Measurements from ENCODE around the gene CATSPERE.

CATSPERE gene

GRCh38 chr1:244436336-244437085 lies 24.6 kb upstream of the CATSPERE start:
- DNase-seq (ENCODE audit: extremely low spot score): no peak
- POLR2A ChIA-PET: no interaction called here
- TF ChIP-seq PKNOX1 (IDR thresholded peaks at IDR 0.05): no peak
- no peak for TF ChIP-seq FOXM1 (IDR thresholded peaks at IDR 0.05; ENCODE audit: borderline replicate concordance)
- TF ChIP-seq FOXK2 (IDR thresholded peaks at IDR 0.05): no peak
- no peak for TF ChIP-seq HDGF (IDR thresholded peaks at IDR 0.05; ENCODE audit: borderline replicate concordance)
- TF ChIP-seq ELF4 (IDR thresholded peaks at IDR 0.05): no peak
- no peak for TF ChIP-seq SP1 (IDR thresholded peaks at IDR 0.05)
- TF ChIP-seq TARDBP (IDR thresholded peaks at IDR 0.05): no peak
- no peak for TF ChIP-seq LEF1 (IDR thresholded peaks at IDR 0.05; ENCODE audit: borderline replicate concordance)
- no peak for TF ChIP-seq ARNT (IDR thresholded peaks at IDR 0.05)
- no peak for TF ChIP-seq SUZ12 (IDR thresholded peaks at IDR 0.05)
- CTCF ChIA-PET: no interaction called here

DNA sequence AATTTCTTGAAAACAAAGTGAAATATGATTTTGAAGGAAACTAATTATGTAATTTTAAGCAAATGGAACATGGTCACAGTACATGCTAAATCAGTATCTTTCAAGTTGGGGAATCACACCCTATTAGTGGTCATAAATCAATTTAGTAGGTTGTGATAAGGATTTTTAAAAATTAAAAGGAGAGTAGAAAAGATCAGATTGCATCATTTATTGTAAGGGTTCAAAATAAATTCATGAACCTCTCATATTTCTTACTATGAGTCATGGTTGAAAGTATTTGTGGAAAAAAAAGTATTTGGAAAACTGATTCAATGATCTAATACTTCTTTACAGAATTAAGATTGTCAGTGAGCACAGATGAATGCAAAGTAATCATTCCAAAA lies 24.0 kb upstream of the CATSPERE start:
- POLR2A ChIA-PET: no interaction called here
- no peak for DNase-seq (ENCODE audit: extremely low spot score)
- no peak for TF ChIP-seq ARNT (IDR thresholded peaks at IDR 0.05)
- TF ChIP-seq BHLHE40 (IDR thresholded peaks at IDR 0.05; ENCODE audit: borderline replicate concordance): no peak
- no peak for TF ChIP-seq SP1 (IDR thresholded peaks at IDR 0.05)
- no peak for TF ChIP-seq ELF4 (IDR thresholded peaks at IDR 0.05)
- TF ChIP-seq ZNF384 (IDR thresholded peaks at IDR 0.05): no peak
- CTCF ChIA-PET: no interaction called here

DNA sequence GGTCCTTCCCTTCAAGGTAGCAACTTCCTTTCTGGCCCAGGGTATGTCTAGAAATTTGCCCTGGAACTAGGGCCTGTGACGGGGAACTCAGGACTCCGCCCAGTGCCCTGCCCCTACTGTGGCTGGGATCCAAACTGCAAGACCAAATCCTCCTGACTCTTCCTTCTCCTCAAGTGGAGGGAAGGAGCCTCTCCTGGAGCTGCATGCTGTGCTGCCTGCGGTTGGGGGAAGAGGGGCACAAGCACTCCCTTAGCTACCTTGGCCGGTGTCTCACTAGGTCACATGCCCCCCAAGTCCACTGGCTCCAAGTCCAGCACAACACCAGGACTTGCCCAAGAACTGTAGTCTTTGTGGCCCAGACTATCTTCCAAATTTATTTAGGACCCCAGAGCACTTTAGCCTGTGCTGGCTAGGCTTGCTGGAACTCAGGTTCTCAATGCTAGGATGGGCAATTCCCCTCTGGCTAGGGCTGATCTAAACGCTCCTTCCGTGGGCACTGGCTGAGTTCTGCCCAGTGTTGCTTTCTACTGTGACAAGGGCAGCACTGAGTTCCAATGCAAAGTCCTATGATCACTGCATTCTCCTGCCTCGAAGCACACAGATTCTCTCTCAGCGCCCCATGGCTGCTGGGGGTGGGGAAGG lies 21.6 kb upstream of the CATSPERE start:
- no peak for TF ChIP-seq FOXK2 (IDR thresholded peaks at IDR 0.05)
- ChIA-PET POLR2A (interaction anchor here (1.3 kb wide), 1 partner anchor 10 kb away, joined by 4 read pairs; no protein-coding TSS in a partner anchor), CTCF (no interaction called here)
- no peak for DNase-seq (ENCODE audit: extremely low spot score)

DNA sequence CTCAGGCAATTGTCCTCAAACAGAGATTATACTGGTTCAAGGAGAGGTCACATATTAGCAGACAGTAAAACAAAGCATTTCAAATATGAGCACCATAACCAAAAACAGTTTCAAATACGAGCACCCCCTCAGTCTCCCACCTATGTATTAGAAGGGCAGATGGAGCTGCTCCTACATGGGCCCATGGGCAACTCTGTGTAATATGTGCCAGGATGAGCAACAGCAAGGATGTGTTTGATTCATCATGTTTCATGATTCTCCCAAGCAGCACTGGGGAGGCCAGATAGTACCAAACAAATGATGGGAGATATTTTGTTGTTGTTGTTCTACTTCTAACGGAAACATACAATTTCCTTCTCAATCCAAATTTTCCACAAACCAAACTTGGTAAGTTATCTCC lies 18.2 kb upstream of the CATSPERE start:
- ChIA-PET CTCF (no interaction called here), POLR2A (interaction anchor here (1.8 kb wide), 1 partner anchor 8 kb away, joined by 5 read pairs; the partner anchor contains the start of gene ADSS2)
- TF ChIP-seq SUZ12 (IDR thresholded peaks at IDR 0.05) (no peak), HDGF (IDR thresholded peaks at IDR 0.05; ENCODE audit: borderline replicate concordance) (no peak), FOXK2 (IDR thresholded peaks at IDR 0.05) (no peak), SP1 (IDR thresholded peaks at IDR 0.05) (no peak)
- DNase-seq (ENCODE audit: extremely low spot score): no peak

DNA sequence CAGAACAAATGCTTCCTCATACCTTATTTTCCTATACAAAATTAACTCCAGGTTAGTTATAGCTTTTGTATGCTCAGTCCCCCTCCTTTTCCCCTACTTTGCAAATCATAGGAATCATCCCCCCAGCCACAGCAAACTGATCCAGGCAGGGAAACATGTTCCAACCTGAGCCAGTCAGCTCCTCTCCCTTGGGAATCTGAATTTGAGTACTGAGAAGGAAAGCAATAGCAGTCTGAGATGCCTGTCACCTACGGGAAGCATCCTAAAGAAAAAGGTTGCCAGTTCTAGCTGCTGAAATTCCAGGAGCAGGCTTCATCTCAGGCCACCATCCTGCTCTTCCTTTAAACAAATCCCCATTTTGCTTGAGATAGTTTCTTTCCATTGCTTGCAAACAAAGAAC lies 16.2 kb upstream of the CATSPERE start:
- ChIA-PET CTCF (interaction anchor here (0.6 to 0.7 kb wide), 2 partner anchors 16 to 404 kb away, joined by 3 to 5 read pairs; partner anchors contain the start of gene CATSPERE), POLR2A (interaction anchor here (0.7 kb wide), 1 partner anchor 17 kb away, joined by 3 read pairs; the partner anchor contains the start of gene CATSPERE)
- no peak for TF ChIP-seq ZNF384 (IDR thresholded peaks at IDR 0.05)
- TF ChIP-seq SP1 (IDR thresholded peaks at IDR 0.05): no peak
- TF ChIP-seq ELF4 (IDR thresholded peaks at IDR 0.05): no peak
- no peak for TF ChIP-seq FOXK2 (IDR thresholded peaks at IDR 0.05)
- no peak for TF ChIP-seq FOXA1 (IDR thresholded peaks at IDR 0.05)
- TF ChIP-seq SUZ12 (IDR thresholded peaks at IDR 0.05): no peak
- TF ChIP-seq L3MBTL2 (conservative IDR thresholded peaks at IDR 0.05): no peak
- TF ChIP-seq PKNOX1 (IDR thresholded peaks at IDR 0.05): no peak
- TF ChIP-seq ARNT (IDR thresholded peaks at IDR 0.05): no peak
- TF ChIP-seq FOXM1 (IDR thresholded peaks at IDR 0.05; ENCODE audit: borderline replicate concordance): no peak
- no peak for TF ChIP-seq LEF1 (IDR thresholded peaks at IDR 0.05; ENCODE audit: borderline replicate concordance)
- TF ChIP-seq NFRKB (IDR thresholded peaks at IDR 0.05): no peak
- no peak for TF ChIP-seq CTBP1 (IDR thresholded peaks at IDR 0.05; ENCODE audit: borderline replicate concordance)
- no peak for DNase-seq (ENCODE audit: extremely low spot score)

DNA sequence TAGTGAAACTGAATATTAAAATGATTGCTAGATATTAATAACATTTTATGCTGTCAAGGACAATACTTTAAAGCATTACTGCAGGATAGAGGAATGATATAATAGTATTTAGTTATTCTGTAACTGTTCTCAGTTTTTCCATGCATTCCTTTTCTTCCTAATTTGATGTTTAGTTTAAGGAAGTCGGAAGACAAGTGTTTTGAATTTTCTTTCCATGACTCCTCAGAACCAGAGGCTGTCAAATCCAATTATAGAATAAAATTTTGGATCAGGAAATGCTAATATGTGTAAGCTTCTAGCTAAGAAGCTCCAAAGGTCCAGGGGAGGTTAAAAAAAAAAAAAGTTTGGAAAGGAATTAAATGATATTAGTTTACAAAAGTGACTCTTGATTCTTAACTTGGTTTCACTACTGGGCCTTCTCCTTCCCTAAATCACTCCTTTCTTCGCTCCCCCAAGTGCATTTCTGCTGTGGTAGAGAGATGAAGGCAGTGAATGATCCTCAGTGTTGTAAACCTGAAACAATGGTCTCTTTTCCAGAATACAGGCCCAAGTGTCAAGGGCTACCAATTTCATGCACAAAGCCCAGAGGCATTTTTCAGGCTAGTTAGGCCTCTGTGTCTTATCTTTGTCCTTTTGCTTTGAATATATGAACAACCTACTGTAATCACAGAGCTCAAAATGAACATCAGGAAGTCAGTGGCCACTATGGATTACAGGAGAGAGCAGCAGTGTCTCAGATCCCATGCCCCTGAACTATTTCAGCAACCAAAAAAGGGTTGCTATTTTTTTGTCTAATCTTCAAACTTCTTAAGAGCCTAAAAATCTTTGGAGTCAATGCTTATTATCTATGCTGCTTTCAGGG lies 15.5 kb upstream of the CATSPERE start:
- POLR2A ChIA-PET: interaction anchor here (0.6 to 2.2 kb wide), 2 partner anchors 16 to 24 kb away, joined by 3 to 7 read pairs; partner anchors contain the start of gene CATSPERE

More for the DNA sequence above, 15.5 kb upstream of the CATSPERE start:
- DNase-seq (ENCODE audit: extremely low spot score): no peak
- CTCF ChIA-PET: interaction anchor here (0.5 to 0.7 kb wide), 3 partner anchors 16 to 563 kb away, joined by 3 to 5 read pairs (median 5); partner anchors contain the start of gene CATSPERE
- TF ChIP-seq HDGF (IDR thresholded peaks at IDR 0.05; ENCODE audit: borderline replicate concordance) (no peak), FOXA1 (IDR thresholded peaks at IDR 0.05) (no peak), ELF4 (IDR thresholded peaks at IDR 0.05) (no peak), NFRKB (IDR thresholded peaks at IDR 0.05) (no peak), SUZ12 (IDR thresholded peaks at IDR 0.05) (no peak), L3MBTL2 (conservative IDR thresholded peaks at IDR 0.05) (no peak; the same call in 1 of the 2 replicates), SP1 (IDR thresholded peaks at IDR 0.05) (no peak), FOXK2 (IDR thresholded peaks at IDR 0.05) (no peak), FOXM1 (IDR thresholded peaks at IDR 0.05; ENCODE audit: borderline replicate concordance) (no peak), ZNF384 (IDR thresholded peaks at IDR 0.05) (no peak), BHLHE40 (IDR thresholded peaks at IDR 0.05; ENCODE audit: borderline replicate concordance) (no peak)

All from HEK293T (cell line).